HG03342 (cell line): ENCODE measurements around the gene KIRREL2.
"Not testable (repeated sequence)": the region's sequence is repeated elsewhere in the genome, so short reads cannot be mapped to it uniquely, and the experiment has no call there.

ENCODE experiments used
- ATAC-seq: cut with Tn5 transposase; IDR thresholded peaks from one replicate; pipeline ENCODE4 v1.9.1; 2021; ENCODE audit warnings: mild to moderate bottlenecking, moderate library complexity; ENCODE audit not compliant: unreplicated experiment

KIRREL2 gene

GRCh38 chr19:35868823-35869326, 12.2 kb downstream of the KIRREL2 start:
- ATAC-seq = no peak

GRCh38 chr19:35869327-35870123, 12.8 kb downstream of the KIRREL2 start:
- peak; percentile 58 for ATAC-seq

GRCh38 chr19:35870124-35870736, 13.5 kb downstream of the KIRREL2 start:
- peak; percentile 6 for ATAC-seq

- ATAC-seq = no peak
Observed at GRCh38 chr19:35870798-35871197, 14.1 kb downstream of the KIRREL2 start.

- ATAC-seq = no peak
Observed at GRCh38 chr19:35871611-35872010, 14.9 kb downstream of the KIRREL2 start.

GRCh38 chr19:35872180-35872579, 15.5 kb downstream of the KIRREL2 start:
- no peak for ATAC-seq

- no peak for ATAC-seq
Observed at GRCh38 chr19:35874392-35874930, 17.8 kb downstream of the KIRREL2 start.

GRCh38 chr19:35879068-35879467, 22.4 kb downstream of the KIRREL2 start:
- ATAC-seq = no peak

- ATAC-seq = no peak
Observed at GRCh38 chr19:35879770-35880317, 23.1 kb downstream of the KIRREL2 start.

GRCh38 chr19:35882114-35882832, 25.6 kb downstream of the KIRREL2 start:
- no peak for ATAC-seq

- no peak for ATAC-seq
Observed at GRCh38 chr19:35883882-35884281, 27.2 kb downstream of the KIRREL2 start.

- no peak for ATAC-seq
Observed at GRCh38 chr19:35885225-35885738, 28.6 kb downstream of the KIRREL2 start.

- no peak for ATAC-seq
Observed at GRCh38 chr19:35885904-35886303, 29.2 kb downstream of the KIRREL2 start.

- ATAC-seq = no peak
Observed at GRCh38 chr19:35887197-35887596, 30.5 kb downstream of the KIRREL2 start.

GRCh38 chr19:35888398-35888797, 31.7 kb downstream of the KIRREL2 start:
- no peak for ATAC-seq

- ATAC-seq = no peak
Observed at GRCh38 chr19:35889370-35890112, 32.8 kb downstream of the KIRREL2 start.

- no peak for ATAC-seq
Observed at GRCh38 chr19:35890113-35890650, 33.5 kb downstream of the KIRREL2 start.

GRCh38 chr19:35891819-35892218, 35.1 kb downstream of the KIRREL2 start:
- ATAC-seq = not testable (repeated sequence)

GRCh38 chr19:35894342-35894741, 37.6 kb downstream of the KIRREL2 start:
- ATAC-seq = no peak
